Tibial nerve (tissue), 4 donors: ENCODE measurements around the gene TNRC6C.

Experiments used
- CTCF ChIP-seq, 5 experiments: fragments of 200-600 bp in 3 of 5; fragments of 450-650 bp in 2 of 5; sonication (generic) in 3 of 5; IDR thresholded peaks; one replicate each; pipeline ENCODE4 v1.5.1; 2016 to 2019; ENCODE audit warnings: antibody characterized with exemption in 5 of 5, mild to moderate bottlenecking in 3 of 5, moderate library complexity in 2 of 5
- EP300 ChIP-seq, 2 donors: sonication (generic); formaldehyde crosslinking; IDR thresholded peaks; one replicate each; pipeline ENCODE4 v1.6.1; 2017; ENCODE audit warnings: antibody characterized with exemption in 2 of 2, mild to moderate bottlenecking in 1 of 2
- POLR2A ChIP-seq, 2 donors: fragments of 450-650 bp; IDR thresholded peaks; one replicate each; pipeline ENCODE4 v1.6.1; 2017; ENCODE audit warnings: antibody characterized with exemption in 2 of 2, mild to moderate bottlenecking in 2 of 2, moderate library complexity in 2 of 2

DNA sequence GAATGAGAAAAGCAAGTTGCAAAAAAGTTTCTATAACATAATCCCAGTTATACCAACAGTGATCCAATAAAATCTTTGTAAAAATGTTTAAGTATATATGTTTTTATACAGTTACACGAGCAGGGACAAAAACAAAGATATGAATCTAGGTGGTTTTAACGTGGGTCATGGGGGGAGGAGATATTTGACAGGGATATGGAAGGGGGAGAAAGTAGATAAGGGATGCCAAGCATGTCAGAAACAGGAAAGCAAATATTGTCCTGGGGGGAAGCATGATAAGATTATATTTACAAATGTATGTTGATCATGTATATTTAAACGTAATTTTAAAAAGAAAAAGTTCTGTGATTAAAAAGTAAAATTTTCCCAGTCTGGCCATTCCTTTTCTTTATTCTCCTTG, 43.1 kb downstream of the TNRC6C start:
- no peak for TF ChIP-seq POLR2A (IDR thresholded peaks at IDR 0.05)
- no peak for TF ChIP-seq CTCF (IDR thresholded peaks at IDR 0.05)
- TF ChIP-seq EP300 (IDR thresholded peaks at IDR 0.05), result no peak
